ENCODE measurements around the gene OR6V1.
A peak's percentile ranks its signal among the peaks of the same experiment; 100 is the strongest.

The OR6V1 gene, protein sequence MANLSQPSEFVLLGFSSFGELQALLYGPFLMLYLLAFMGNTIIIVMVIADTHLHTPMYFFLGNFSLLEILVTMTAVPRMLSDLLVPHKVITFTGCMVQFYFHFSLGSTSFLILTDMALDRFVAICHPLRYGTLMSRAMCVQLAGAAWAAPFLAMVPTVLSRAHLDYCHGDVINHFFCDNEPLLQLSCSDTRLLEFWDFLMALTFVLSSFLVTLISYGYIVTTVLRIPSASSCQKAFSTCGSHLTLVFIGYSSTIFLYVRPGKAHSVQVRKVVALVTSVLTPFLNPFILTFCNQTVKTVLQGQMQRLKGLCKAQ

DNA sequence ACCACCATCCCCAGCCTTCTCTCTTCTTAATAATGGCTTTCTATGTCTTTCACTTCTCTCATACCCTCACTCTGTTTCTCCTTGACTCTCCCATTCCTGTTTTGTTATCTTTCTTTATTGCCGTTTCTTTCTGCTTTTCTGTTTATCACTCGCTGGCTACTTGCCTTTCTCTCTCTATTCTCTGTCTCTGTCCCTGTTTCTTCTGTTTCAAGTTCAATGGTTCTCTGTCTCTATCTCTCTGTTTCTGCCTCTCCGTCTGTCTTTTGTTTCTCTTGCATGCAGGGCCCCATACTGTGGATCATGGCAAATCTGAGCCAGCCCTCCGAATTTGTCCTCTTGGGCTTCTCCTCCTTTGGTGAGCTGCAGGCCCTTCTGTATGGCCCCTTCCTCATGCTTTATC, at the start of gene OR6V1:
OR6V1 (plus strand) TSS at position 301 of the 400 bp plus-strand sequence; CDS start at position 301, 0 bp downstream.
- no peak for DNase-seq

DNA sequence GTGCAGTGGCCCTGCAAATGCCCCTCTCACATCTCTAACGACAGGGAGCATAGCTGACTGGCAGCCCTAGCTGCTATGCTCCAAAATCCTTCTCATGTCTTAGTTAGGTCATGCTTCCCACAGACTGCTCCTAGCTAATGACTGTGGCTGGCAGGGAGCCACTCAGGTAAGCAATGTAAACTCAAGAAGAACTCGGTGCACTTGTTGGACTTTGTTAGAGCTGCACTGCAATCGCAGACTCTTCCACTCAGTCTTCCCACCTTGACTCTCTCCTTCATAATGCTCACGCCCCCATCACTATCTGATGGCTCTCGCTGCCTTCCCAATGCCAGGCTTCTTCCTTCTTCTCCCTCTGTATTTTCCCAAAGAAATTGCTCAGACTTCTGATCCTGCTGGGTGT, 49.2 kb upstream of the OR6V1 start:
- DNase-seq = no peak

DNA sequence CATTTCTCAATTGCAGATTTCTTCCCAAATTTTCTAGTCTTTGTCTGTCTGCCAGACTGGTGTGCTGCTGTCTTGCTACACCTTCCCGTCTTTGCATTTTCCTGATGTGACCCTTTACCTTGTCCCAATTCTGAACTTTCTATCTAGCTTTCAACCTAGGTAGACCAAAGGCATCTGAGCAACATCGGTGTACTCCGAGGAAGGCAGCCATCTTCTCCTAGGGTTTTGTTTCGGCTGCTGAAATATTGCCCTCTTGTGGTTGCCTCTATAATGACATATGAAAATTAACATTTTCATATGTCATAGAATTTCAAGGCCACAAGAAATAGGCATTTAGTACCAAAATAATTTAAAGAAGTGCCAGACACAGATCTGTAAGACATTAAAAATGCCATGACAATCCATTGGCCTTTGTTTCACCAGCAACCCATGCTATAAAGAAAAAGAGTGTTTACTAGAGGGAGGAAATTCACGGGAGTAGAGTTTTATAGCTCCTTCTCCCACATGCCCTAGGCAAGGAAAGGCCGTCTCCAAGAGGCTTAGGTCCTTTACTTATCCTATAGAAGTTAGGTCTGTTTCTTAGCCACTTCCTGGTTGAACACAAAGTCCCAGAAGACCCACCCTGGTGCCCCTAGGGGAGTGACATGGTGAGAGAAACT, 48.6 kb upstream of the OR6V1 start:
- DNase-seq = peak; percentile 31

DNA sequence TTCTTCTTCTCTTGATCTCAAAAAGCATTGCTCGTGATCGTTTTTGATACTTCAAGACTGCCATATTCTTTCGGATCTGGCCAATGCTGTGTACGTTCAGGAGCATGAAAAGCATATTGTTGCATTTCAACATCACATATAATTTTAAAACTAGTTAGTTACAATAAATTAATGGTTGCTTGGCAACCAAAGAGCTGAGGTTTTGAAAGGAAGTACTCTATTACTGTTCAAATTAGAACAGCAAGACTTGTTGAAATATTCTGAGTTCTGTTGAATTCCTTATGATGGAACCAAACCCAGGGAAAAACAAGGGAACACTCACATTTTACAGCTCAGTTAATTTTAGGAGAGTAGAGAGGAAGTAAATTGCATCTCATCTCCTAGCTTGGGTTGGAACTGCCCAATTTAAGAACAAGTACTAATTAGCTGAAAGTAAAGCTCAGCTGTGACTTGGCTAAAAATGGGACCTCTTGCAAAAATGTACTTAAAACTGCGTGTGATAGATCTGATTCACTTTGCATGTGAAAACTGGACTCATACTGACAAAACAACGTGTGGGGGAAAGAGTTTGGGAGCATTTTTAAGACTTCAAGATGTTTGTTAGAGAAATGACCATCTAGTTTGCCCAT, 46.4 kb upstream of the OR6V1 start:
- DNase-seq = no peak

DNA sequence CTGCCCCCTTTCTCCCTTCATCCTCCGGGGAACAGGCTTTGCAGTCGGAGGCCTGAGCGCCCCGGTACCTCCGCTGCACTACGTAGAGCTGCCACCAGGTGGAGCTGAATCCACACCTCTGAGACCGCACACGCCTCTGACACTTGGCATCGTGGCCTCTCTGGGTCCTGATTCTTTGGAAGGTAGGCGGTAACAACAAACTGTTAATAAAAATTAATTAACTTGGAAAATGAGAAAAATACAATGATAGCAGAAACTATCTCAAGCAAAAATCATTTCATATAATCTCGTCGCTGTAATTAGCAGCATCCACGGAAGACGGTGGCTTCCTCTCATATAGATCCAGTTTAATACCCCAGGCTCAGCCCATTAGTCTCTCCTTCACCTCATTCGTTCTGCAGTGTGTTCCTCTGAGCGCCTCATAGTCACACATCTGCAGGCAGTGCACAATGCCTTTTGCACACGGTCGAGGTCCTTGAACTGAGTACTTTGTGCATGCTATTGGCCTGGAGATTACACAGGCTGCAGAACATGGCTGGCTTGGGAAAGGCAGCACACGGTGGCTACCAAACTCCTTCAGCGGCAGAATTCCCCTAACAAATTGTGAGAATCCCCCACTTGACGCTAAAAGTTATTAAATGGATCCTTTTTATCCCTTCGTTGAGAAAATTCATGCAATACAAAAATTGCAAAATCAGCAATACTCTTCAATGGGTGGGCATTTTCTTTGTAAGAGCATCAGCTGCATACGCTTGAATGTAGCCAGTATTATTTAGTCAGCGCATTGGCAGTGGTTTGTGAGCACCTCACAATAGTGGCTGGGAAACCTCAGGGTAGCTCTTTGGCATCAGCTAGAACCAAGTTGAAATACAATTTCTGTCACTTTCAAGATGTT, 43.9 kb upstream of the OR6V1 start:
- peak; percentile 58 for DNase-seq

DNA sequence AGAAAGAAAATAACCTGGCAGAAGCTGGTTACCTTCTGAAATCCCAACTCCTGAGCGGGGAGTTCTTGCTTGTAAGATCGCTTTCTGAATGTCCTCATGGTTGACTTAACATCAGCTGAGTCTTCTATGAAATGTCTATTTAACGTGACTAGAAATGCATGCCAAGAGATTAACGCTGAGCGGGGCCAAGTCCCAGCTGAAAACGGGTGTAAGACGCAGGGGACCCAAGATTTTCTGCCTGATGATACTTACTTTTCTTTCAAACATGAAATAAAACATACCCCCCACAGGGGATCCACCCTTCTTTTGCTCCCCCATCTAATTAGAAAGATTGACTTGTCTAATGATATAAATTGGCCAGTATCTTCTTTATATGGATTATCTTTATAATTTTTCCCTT, 40.1 kb upstream of the OR6V1 start:
- no peak for DNase-seq

DNA sequence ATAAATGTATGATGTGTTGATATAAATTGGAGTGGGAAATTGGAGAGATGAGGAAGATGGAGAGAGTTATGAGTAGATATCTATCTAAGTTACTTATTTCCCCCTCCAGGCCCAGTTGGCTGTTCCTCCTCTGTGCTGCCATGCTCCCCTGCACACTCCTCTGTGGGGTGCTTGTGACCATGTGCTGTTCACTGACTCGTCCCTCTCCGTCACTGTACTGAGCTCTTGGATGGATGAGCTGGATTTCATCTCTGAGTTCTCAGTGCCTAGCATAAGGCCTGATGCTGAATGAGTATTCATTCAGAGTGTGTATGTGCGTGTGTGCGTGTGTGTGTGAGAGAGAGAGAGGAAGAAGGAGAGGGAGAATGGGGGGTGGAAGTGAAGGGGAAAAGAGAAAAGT, 39.7 kb upstream of the OR6V1 start:
- DNase-seq = no peak

DNA sequence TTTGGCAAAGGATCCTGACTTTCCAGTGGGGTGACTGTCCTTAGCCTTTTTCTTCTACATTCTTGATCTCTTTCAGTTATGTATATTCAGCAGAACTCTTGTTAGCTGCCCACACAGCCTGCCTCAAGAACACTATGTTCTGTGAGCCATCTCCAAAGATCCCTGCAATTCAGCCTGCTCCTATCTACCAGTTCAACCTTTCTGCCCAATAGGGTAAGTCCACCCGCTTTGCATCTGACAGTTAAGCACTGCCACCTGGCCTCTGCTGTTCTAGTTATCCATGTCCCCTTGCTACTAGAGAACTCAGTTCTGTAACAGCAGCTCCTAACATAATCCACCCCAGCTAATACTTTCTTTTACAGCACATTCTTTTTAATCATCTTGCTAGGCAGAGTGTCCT, 38.7 kb upstream of the OR6V1 start:
- DNase-seq = no peak

DNA sequence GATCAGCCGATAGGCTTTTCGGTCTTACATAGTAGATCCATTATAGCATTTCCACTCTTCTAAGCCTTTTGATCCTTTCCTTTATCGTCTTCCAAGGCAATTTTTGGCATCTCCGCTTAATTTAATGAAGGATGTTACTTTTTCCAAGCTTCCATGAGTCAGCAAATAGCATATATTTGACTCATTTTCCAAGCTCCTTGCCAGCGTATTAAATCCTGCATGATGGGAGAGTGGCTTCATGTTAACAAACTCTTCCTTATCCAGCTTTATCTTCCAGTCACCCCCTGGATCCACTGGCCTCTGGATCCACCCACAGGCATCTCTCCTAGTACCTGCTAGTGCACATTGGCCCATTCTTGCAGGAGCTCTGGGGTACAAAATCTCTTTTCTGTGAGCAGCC, 38.2 kb upstream of the OR6V1 start:
- peak; percentile 88 for DNase-seq

DNA sequence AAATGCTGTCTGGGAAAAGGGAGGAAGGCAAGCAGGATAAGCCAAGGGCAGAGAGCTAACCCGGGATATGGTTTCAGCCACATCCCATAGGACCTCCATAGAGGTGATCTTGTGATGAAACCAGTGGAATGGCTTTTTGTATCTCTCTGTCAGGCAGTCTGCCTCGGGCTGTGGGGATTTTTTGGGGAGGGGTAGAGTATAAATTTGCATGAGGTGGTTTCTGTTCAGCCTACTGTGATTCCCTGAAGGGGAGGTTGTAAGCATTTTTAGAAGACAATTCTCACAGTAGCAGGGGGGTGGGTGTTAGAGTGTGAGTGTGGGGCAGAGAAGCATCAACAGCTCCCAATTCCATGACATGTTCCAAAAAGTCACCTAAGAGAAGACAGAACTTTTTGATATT, 37.1 kb upstream of the OR6V1 start:
- no peak for DNase-seq

DNA sequence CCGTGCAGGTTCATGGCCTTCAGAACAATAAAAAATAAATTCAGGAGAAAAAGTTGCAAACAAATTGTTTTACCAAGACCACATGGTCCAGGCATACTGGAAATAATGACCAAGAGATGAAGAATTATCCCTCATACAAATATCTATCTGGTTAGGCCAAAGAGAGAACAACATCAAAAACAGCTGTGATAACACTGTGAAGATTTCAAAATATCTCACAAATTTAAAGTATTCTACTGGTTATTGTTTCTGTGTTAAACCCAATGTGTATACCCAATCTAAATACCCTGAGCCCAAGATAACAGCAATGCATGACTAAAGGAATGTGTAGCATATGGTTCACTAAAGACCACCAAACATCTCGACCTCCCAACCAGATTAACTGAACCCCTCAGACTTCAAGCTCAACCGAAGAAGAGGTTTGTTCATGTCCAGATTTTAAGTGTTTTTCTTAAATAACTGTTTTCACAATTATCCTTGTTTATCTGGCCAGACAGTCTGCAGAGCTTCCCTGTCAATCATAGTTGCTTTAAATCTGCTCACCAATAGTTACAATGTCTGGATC, 36.1 kb upstream of the OR6V1 start:
- peak; percentile 72 for DNase-seq

DNA sequence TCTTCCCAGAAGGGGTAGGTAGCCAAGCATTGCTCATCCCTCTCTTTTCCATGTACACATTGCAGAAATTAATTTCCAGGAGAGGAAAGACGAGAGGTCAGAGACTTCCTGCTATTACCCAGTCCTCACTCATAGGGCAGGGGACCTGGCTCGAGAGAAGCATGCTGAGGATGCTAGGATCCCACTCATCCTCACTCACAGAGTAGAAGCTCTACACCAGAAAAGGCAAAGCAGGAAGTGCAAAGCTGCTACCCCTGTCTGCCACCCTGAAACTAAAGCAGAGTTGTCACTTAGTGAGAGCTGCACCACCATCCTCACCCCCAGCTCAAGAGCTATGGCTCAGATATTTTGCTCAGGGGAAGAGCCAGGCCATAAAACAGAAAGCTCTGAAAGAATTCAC, 35.1 kb upstream of the OR6V1 start:
- no peak for DNase-seq

DNA sequence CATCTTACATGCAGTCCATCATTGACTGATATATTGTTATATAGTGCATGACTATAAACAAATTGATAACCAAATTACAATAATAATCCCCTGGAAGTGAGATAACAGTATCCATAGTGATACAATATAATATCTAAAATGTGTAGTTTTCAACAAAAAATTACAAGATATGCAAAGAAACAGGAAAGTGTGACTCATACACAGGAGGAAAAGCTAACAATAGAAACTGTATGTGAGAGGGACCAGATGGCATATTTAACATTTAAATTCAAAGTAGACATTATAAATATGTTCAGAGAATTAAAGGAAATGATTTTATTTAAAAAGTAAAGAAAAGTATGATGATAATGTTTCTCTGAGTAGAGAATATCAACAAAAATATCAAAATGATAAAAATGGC, 33.2 kb upstream of the OR6V1 start:
- DNase-seq = no peak

DNA sequence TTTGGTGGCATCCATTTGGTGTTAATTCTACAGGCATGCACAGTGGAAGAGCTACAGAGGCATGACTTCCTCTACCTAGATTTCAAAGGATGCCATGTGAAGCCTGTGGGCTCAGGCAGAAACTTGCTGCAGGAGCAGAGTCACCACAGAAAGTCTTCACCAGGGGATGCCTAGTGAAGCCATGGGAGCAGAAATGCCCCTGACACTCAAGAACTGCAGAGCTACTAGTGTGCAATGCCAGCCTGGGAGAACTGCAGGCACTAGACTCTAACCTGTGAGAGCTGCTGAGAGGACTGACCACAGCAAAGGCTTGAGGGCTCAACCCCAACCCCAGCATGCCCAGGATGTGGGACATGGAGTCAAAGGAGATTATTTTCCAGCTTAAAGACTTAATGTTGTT, 29.1 kb upstream of the OR6V1 start:
- DNase-seq = no peak

DNA sequence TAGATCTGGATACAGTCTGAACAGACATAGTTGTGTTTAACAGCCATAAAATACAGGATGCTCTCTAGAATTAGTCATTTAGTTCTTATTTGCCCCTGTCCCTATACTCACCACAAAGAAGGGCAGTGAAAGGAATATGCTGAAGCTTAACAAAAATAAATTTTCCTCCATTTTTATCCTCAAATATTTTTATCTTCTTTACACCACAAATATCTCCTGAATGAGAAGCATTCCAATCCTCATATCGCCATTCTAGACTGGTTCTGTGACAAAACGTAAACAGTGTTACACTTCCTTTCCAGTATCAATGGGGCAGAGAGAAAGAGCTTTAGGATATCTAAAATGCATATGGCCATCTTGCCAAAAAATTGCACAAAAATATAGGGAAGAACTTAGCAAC, 26.8 kb upstream of the OR6V1 start:
- no peak for DNase-seq

DNA sequence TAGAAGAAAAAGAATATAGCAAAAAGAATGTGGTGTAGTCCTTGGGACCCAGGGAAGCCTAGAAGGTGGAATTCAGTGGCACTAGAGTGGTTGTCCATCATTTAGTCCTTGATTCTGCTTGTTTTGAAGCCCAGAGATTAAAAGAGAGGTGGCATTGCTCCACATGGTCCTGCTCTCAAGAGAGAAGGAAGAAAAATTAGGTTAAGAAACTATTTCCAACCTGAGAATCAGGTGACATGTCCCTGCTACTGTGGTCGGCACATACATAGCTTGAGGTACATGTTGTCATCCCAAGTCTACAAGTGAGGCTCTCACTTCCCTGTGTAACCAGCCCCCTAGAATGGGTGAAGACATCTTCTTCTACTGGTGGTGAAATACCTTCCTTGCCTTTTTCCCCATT, 25.1 kb upstream of the OR6V1 start, which contains the start of gene OR9A2:
OR9A2 (minus strand) TSS at position 101 of the 400 bp plus-strand sequence; CDS start at position 101, 0 bp downstream.
- DNase-seq = no peak

DNA sequence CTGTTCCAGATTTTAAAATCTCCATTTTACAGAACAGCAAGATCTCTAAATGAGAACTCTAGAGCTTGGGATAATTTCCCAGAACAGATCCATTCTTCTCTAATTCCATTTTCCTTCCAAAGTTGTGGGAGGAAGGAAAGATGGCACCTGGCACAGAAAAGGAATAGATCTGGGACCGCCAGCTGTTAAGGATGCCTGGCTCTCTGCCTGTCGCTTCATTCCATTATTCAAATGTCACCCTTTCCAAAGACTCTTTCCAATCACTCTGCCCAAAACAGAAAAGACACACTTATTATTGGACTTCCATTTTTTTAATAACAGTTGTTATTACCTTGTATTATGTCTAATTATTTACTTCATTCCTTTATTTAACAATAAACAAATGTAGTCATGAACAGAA, 24.5 kb upstream of the OR6V1 start:
- DNase-seq = no peak

DNA sequence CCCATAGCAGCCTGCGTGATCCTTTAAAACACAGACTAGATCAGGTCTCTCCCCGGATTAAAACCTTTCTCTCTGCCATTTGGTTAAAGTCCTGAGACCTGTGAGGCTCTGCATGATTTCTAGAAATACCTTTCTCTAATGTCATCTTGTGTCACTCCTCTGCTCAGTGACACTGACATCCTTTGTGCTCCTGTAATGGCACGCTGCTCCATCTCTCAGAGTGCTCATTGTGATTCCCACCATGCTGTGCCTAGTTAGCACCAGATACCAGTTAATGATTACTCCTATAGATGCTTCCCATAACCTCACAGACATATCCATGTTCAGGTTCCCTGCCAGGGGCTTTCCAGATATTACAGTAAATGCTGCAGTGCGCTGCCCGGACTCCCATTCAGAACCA, 13.5 kb upstream of the OR6V1 start:
- DNase-seq = no peak

DNA sequence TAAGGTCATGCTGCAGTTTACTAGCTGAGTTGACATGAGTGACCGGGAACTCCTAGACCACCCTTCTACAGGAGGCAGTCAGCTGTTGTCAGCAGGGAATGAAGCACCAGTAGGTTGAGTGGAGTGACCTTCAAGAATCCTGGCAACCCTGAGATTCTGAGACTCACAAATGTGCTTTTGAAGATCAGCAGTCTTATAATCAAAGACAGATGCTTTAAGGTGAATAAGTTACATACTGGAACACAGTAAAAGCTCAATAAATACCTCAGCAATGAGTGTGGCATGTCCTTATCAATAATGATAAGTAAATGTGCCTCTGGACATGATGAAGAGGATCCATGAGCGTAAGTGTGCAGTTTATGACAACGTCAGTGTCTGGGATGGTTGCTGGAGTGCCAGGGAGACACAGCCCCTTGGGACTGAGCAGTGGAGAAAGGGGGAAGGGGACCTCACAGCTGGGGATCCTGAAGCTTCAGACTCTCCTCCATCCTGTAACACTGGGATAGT, 11.9 kb upstream of the OR6V1 start:
- no peak for DNase-seq

DNA sequence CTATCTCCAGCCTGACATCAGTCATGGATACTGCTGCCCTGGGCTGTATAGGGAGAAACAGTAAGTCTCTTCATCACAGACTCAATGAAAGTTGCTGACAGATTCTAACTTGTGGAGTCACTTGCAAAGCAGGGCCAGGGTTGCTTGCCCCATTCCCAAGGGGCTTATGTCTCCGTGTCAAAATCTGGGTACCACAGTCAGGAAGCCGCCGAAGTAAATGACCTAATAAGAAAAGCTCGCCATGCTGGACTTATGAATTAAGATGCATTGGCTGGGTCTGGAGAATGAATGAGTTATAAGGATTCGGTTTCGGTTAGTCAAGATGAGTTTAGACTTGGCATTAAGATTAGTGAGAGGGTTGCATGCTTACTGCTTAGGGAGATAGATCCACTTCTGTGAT, 10.8 kb upstream of the OR6V1 start:
- DNase-seq = peak; percentile 26

DNA sequence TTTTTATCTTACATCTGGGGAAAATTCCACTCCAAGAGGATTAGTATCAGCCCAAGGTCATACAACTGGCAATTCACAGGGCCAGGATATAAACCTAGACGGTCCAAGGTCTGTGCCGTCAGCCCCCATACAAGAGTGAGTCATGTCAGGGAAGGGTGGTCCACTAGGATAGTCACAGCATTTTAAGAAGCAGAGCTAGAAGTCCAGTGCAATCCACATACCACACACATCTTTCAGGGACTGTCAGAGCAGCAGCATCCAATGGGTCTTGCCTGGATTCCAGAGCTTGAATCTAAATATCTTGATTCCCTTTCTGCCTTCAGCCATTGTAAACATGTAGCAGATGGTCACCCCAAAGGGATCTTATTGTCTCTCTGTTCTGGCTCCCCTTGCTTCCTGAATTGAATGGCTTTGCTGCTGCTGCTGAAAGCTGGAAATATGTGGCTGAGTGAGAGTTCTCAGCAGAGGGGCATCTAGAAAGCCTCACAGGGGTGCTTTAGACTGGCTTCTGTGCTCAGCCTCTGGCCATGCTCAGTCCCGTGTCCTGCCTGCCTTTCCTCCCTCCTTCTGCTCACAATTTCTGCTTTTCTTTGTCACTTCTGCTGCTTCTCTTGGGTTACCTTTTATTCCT, 9.9 kb upstream of the OR6V1 start:
- peak; percentile 42 for DNase-seq

DNA sequence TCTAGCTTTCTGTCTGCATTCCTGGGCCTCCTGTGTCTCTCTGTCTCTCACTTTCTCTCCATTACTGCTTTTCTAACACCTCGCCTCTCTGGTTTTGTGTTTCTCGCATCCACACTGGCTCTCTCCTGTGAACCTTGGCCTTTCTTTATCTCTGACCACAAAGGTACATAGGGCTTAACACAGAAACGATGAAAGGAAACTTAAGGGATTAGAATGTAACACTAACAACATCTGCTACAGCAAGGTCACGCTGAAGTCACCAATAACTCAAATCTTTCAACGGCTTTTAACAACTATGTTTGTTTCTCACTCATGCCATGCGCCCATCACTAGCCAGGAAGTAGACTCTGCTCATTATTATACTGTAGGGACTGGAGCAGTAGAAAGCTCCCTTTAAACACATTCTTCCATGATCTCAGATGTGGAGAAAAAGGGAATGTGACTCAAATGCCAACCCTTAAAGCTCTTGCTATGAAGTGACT, 9.3 kb upstream of the OR6V1 start:
- peak; percentile 26 for DNase-seq
